IPS DF 19.7 (cell line): ENCODE data around the gene CNPY1.

Experiments used
- DNase-seq: peaks from one replicate; pipeline ENCODE4 v3.0.0-alpha.2; 2013; ENCODE audit warnings: low read depth, low spot score

Gene CNPY1

GRCh38 chr7:155455776-155456737 is 90.3 kb downstream of the CNPY1 start:
- no peak for DNase-seq

GRCh38 chr7:155455132-155455693 is 91.1 kb downstream of the CNPY1 start:
- no peak for DNase-seq

- no peak for DNase-seq
Observed at GRCh38 chr7:155454183-155455112, 91.9 kb downstream of the CNPY1 start.

GRCh38 chr7:155453296-155454182 is 92.8 kb downstream of the CNPY1 start:
- DNase-seq = no peak

GRCh38 chr7:155452505-155453295 is 93.7 kb downstream of the CNPY1 start:
- no peak for DNase-seq

- DNase-seq = no peak
Observed at GRCh38 chr7:155451840-155452239, 94.5 kb downstream of the CNPY1 start.
